GM12878 (cell line): Measurements from ENCODE around the gene SMPD2.

Experiments used
- CTCF ChIP-seq, 3 experiments: IDR thresholded peaks in 2 of 3; conservative IDR thresholded peaks in 1 of 3; 2 replicates each; pipeline ENCODE4 v1.5.1; 2011; ENCODE audit warnings: low read depth in 3 of 3, low read length in 3 of 3, mild to moderate bottlenecking in 3 of 3, control low read depth in 2 of 3, moderate library complexity in 2 of 3, inconsistent platforms in 1 of 3, mixed read lengths in 1 of 3; ENCODE audit not compliant: control insufficient read depth in 2 of 3, insufficient read depth in 1 of 3; ENCODE audit errors: extremely low read depth in 1 of 3
- EZH2 ChIP-seq: IDR thresholded peaks from 2 replicates; pipeline ENCODE4 v1.6.1; 2012; ENCODE audit warnings: low read depth, mild to moderate bottlenecking, control low read depth, inconsistent platforms, low read length, borderline replicate concordance; ENCODE audit not compliant: control insufficient read depth
- HDGF ChIP-seq: fragments of 450-650 bp; IDR thresholded peaks from 2 replicates; pipeline ENCODE4 v1.6.1; 2016; ENCODE audit warnings: antibody characterized with exemption
- JUNB ChIP-seq: IDR thresholded peaks from 2 replicates; pipeline ENCODE4 v1.6.1; 2016; ENCODE audit warnings: antibody characterized with exemption, mild to moderate bottlenecking
- MAX ChIP-seq: IDR thresholded peaks from 2 replicates; pipeline ENCODE4 v1.6.1; 2012; ENCODE audit warnings: low read depth, low read length, improper control_type of control experiment
- RFX5 ChIP-seq: IDR thresholded peaks from 2 replicates; pipeline ENCODE4 v1.6.1; 2011; ENCODE audit warnings: low read depth, low read length, improper control_type of control experiment
- SMAD1 ChIP-seq: fragments of 450-650 bp; IDR thresholded peaks from 2 replicates; pipeline ENCODE4 v1.6.1; 2018; ENCODE audit warnings: mild to moderate bottlenecking, low read depth; ENCODE audit not compliant: partially characterized antibody
- SUZ12 ChIP-seq: fragments of 200-600 bp; sonication (generic); IDR thresholded peaks from one replicate; pipeline ENCODE4 v1.6.1; 2018; ENCODE audit warnings: antibody characterized with exemption, mild to moderate bottlenecking; ENCODE audit not compliant: unreplicated experiment
- WRNIP1 ChIP-seq: IDR thresholded peaks from 2 replicates; pipeline ENCODE4 v1.6.1; 2011; ENCODE audit warnings: low read depth, low read length, improper control_type of control experiment, borderline replicate concordance
- YBX1 ChIP-seq: fragments of 450-650 bp; IDR thresholded peaks from 2 replicates; pipeline ENCODE4 v1.6.1; 2016; ENCODE audit warnings: antibody characterized with exemption

GRCh38 chr6:109421184-109421583 is 19.3 kb upstream of the SMPD2 start:
- no peak for TF ChIP-seq RFX5
- no peak for TF ChIP-seq CTCF (IDR thresholded peaks at IDR 0.05 in 2 of 3, conservative IDR thresholded peaks at IDR 0.05 in 1 of 3; ENCODE audit: control insufficient read depth in 2 of 3, extremely low read depth in 1 of 3, insufficient read depth in 1 of 3, low read depth in 3 of 3, low read length in 3 of 3)
- no peak for TF ChIP-seq HDGF
- no peak for TF ChIP-seq SMAD1
- no peak for TF ChIP-seq JUNB
- no peak for TF ChIP-seq MAX
- TF ChIP-seq SUZ12, result no peak
- no peak for TF ChIP-seq WRNIP1
- TF ChIP-seq YBX1, result no peak
- TF ChIP-seq EZH2, result no peak
